Fibroblast of lung (primary cell): Measurements from ENCODE around the gene GHRL.

Source experiments
- CTCF ChIP-seq, 2 donors: IDR thresholded peaks in 1 of 2; conservative IDR thresholded peaks in 1 of 2; 1 replicate in 1 of 2; 2 replicates in 1 of 2; pipeline ENCODE4 v1.5.1; 2011 to 2012; ENCODE audit warnings: low read length in 2 of 2, control low read depth in 1 of 2, inconsistent platforms in 1 of 2, low read depth in 1 of 2, mild to moderate bottlenecking in 1 of 2
- EZH2 ChIP-seq: IDR thresholded peaks from 2 replicates; pipeline ENCODE4 v1.5.1; 2012; ENCODE audit warnings: low read length, control low read depth, mild to moderate bottlenecking; ENCODE audit errors: missing control alignments

- TF ChIP-seq CTCF (conservative IDR thresholded peaks at IDR 0.05 in 1 of 2, IDR thresholded peaks at IDR 0.05 in 1 of 2; ENCODE audit: low read depth in 1 of 2, low read length in 2 of 2), result no peak
- TF ChIP-seq EZH2, result no peak
Measured at GRCh38 chr3:10333349-10333650, 40.6 kb upstream of the GHRL start.
